GM19455 (cell line): ENCODE measurements around the gene ABHD17A.

Experiments used
- ATAC-seq: cut with Tn5 transposase; IDR thresholded peaks from one replicate; pipeline ENCODE4 v1.9.1; 2021; ENCODE audit not compliant: unreplicated experiment

Gene ABHD17A

DNA sequence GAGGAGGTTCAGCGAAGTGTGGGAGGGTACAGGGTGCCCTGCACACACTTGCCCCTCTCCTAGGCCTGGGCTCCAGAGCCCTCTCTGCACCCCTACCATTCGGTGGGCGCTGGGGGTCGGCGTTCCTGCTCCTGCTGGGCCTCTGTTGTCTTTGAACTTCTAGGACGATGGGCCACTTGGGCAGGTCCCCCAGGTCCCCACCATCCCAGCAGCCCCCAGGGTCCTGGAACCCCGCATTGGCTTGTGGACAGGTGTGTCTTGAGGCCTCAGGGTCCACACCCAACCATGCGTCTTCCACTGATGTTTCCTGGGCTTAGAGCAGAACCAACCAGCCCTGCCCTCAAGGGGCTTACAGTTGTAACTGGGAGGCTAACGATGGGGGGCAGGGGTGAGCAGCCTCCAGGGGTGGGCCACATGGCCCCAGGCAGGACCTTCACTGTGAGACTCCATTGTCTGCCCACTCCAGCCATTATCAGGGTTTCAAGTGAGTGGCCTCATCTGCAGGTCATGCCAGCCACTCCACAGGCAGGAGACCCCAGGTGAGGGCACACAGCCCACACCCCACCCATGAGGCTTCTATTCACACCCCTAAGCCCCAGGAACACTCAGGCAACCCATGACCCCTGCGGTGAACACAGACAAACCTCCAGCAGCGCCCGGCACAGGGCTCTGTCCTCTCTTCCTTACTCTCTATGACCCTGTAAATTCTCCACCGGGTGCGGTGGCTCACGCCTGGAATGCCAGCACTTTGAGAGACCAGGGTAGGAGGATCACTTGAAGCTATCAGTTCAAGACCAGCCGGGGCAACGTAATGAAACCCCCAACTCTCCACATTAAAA is 19.9 kb downstream of the ABHD17A start:
- ATAC-seq: no peak

DNA sequence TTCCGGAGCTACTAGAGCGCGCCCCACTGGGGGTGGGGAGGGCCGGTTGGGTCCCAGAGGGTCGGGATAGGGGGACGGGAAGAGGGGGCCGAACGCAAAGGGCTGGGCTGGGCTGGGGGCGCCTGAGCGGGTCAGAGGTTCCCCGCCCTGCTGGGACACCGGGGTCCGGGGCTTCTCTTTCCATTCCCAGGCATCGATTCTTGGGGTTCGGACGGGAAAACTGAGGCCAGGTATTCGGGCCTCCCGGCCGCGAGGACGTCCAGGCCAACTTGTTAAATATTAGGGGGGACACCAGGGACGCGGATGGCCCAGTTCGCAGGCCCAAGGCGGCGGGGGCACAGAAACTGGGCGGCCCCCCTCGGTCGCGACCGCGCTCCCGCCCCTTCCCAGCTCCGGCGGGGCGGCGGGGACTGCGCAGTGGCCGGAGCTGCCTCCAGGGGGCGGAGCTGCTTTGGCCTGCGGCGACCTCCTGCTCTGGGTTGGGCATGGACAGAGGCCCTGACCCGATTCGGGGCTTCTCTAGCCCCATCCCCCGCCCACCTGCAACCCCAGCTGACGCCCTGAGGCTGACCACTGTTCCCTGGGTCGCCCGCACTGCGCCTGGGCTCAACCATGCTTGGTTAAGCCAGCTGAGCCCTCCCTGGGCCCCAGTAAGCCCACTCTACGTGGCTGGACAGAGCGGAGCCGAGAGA is 20.7 kb downstream of the ABHD17A start:
- peak; percentile 25 for ATAC-seq

DNA sequence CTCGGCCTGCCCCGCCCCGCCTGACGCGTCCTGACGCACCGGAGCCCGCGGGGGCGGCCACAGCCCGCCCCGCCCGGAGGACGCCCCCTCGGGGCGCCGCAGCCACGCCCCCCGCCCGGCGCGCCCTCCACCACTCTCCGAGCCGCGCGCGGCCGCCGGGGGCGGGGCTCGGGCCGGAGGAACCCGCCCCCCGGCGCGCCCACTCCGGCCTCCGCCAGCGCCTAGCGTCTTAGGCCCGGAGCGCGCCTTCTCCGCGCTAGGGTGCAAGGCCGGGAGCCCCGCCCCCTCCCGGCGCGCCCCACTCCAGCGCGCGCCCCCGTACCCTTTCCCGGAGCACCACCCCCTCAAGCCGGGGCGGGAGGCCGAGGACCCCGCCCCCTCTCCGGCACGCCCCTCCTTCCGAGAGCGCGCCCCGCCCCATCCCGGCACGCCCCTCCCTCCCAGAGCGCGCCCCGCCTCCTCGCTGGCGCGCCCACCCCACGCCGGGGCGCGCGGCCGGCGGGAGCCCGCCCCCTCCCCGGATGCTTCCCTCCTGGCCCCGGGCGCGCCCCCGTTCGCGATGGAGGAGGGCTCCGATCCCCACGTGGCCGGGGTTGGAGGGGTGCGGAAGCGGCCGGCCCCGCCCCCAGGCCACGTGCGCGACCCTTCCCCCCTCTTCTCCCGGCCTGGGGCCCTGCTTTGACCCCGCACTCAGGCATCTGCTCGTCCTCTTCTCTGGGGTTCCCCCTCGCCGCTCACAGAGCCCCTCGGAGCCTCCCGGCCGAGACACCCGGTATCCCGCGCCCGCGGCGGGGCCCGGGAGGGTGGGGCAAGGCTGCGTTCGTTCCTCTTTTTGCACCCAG is 21.4 kb downstream of the ABHD17A start:
- peak; percentile 63 for ATAC-seq

DNA sequence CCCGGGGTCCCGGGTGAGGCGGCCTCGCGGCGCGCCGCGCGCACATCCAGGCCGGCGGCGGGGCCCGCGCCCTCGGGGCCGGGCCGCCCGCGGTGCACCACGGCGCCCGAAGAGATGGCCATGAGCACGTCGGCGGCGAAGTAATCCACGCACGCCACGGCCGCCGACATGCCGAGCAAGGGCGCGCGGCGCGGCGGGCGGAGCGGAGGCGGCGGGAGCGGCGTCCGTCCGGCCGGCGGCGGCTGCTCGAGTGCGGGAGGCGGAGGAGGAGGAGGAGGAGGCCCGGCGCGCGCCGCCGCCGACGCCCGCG is 22.0 kb downstream of the ABHD17A start, which contains the start of gene KLF16:
Gene KLF16, minus strand, starts transcription at position 252 of the 310 bp plus-strand sequence. Its CDS starts 82 bp downstream, at position 170.
- peak; percentile 11 for ATAC-seq

DNA sequence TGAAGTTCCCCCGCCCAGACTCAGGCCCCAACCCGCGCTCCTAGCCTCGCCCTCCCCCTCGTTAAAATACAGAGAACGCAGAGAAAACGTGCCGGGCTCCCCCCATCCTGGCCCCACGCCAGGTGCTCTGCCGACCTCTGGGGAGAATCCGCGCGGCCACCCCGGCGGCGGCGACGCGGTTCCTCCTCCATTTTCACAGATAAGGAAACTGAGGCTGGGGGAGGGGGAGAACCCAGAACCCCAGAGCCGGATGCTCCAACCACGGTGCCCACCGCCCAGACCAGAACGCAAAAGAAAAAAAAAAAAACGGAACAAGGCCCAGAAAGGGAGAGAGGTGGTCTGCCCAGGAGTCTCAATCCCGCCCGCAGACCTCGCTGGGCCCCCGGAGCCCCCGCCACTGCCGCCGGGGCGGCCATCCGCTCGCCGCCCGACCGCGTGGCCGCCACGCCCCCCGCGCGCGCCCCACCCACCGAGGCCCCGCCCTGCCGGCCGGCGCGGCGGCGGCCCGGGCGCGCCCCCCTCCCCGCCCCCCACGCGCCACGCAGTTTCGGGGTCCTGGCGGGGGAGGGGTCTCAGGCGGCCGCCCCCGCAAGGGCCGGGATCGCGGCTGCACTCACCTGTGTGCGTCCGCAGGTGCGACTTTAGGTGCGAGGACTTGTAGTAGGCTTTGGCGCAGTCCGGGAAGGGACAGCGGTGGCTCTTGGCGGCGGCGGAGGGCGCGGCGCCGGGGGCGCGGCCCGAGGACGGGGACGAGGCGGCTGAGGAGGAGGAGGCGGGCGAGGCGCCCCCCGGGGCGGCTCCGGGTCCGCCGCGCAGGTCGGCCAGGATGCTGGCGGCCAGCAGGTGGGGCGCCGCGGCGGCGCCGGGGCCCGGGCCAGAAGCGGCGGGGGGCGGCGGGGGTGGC is 22.6 kb downstream of the ABHD17A start:
- ATAC-seq: no peak

DNA sequence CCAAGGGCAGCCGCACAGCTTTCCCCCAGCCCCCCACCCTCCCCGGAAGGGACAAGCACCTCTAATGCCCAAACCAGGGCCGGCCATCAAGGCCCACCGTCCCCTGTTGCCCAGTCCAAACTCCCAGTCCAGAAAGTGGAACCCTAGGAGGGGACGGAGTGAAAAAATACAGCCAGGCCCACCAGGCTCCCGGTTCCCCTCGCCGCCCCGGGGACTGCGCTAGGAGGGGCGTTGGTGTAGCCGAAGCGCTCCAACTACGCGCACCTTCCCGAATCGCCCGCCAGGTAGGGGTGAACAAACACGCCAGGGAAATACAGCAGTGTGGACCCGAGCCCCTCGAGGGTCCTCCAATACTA is 23.2 kb downstream of the ABHD17A start:
- no peak for ATAC-seq

DNA sequence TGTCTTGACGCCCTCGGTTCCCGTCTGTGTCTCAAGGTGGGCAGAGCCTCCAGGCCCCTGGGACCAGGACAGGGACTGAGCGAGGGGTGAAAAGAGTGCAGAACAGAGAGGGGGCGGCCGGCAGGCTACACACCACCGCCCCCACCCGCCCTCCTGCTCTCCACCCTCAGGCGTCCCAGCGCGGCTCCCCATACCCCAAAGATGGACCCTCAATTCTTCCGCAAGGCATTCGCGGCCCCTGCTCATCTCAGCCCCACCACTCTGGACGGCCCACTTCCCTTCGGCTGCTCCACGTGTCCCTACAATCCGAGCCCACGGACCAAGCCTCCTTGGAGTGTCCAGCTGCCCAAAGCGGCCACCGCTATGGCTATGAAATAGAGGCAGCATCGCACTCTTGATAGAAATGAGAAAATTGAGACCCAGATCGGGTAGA is 23.7 kb downstream of the ABHD17A start:
- no peak for ATAC-seq

DNA sequence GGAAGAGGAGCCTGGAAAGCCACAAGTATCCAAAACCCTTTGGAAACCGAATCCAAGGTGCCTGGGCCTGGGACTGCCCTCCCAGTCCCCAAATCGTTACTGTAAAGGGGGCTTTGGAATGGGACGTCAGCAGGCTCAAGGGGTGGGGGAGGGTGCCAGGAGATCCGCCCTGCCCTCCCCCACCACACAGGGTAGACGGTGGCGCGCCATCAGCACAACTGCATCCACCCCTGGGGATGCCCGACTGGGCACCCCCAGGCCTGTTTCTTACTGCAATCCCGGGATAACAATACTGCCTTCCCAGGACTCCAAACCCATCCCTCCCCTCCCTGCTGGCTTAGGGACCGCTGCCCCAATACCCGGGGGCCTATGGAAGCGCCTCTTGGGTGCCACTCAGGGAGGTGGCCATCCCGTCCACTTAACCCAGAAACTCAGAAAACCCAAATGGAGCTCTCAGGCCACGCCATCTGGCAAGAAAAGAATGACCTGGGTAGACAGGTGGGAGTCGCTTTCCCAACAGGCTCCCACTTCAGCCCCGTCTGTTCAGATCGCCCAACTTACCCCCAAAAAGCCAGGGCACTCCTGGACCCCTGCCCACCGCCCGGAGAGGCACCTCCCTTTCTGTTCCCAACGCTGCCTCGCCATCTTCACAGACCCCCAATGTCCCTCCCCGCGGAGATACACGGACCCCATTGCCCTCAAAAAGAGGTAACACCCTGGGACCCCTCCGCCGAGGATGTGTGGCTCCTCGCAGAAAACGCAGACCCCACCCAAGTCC is 24.3 kb downstream of the ABHD17A start:
- ATAC-seq: no peak

DNA sequence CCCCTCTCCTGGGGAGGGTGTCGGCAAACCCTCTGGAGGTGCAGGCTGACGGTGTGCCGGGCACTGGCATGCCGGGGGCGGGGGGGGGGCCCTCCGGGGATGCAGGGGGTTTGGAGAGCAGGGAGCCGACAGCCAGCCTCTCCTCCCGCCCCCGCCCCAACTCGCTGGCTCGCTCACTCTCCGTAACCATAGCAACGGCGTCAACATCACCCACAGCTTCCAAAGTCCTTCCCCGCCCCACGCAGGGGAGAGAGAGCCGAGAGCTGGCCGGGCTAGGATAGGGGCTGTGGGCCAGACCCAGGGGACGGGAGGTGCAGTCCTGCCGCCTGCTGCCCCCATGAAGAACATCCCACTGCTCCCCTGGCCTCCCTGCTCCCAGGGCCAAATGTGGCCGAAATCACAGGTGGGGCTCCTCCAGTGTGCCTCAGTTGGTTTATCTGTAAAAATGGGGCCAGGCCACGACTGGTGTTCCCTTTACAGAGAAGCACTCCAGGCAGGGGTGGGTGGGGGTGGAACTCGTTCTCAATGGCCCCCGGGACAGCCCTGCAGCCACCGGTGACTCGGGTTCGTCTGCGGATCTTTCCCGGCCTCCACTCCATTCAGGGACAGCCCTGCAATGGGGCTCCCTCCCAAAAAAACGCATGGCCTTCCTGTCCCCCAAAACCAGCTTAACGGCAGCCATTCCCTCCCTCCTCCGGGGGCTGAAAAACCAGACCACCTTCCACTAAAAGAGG is 25.1 kb downstream of the ABHD17A start:
- ATAC-seq: no peak

DNA sequence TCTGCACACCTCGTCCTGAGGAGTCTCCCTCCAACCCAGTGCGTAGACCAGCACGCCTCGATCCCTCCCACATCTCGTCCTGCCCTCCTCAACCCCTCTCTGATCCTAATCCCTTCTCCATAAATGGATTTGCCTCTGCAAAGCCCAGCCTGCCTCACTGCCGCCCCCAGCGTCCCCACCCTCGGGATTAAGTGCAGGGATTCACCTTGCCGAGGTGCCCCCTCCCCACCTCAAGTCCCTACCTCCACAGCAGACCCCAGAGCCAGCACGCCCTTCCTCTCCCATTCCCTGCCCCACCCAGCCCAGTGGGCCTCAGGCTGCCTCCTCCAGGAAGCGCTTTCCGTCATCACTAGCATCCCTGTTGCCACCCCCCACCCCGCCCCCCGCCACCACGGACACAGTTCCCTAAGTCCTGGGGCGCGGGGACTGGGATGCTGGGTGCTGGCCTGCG is 25.9 kb downstream of the ABHD17A start:
- no peak for ATAC-seq

DNA sequence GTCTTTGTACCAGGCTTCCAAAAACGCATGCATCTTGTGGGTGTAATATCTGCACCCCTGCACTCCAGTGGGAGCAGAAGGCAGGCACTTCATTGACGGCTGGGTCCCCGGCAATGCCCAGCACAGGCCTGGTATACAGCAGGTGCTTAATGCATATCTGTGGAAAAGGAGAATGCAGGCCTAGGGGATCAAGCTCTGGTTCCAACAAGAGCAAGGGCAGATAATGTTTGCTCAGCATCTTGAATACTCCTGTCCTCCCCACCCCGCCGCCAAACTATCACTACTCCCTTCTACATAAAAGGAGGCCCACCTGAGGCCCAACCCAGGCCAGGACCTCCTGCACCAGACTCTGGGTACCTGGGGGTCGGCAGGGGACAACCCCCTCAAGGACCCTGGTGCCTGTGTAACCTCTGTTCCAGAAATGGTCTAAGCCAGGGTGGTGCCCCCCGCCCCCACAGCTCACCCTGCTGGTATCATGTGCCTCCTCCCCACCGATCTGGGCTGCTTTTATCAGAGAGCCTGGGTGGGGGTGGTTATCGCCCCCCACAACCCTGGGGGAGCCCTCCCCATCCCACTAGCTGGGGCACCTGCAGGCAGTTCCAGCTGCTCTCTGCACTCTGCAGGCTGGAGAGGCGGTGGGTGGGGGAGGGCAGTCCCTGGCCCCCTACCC is 26.7 kb downstream of the ABHD17A start:
- no peak for ATAC-seq

DNA sequence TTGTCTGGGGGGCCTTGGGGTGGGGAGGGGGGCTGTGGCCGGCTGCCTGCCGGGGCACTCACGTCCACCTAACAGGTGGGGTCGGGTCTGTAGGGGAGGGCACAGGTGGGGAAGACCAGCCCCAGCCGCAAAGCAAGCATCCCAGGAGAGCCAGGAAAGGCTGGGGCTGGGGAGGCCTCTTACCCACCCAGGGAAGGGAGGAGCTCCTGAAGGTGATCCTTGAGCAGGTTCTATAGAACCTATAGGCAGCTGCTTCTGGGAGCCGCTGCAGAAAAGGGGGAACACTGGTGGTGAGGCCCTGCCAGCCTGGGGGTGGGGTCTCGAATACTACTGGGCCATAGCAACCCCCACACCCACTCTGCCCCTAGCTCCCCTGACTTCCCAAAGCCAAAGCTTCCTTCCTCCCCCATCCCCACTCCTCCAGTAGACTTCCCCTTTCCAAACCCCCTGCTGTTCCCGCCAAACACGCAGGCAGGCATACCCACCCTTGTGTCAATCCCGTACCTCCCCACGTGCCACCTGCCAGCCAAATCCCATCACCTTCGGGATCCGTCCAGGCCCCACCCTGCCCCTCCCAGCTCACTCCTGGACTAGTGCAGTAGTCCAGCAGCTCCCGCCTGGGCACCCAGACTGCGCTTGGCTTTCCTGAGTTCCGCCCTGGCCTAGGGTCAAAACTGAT is 27.5 kb downstream of the ABHD17A start:
- no peak for ATAC-seq

DNA sequence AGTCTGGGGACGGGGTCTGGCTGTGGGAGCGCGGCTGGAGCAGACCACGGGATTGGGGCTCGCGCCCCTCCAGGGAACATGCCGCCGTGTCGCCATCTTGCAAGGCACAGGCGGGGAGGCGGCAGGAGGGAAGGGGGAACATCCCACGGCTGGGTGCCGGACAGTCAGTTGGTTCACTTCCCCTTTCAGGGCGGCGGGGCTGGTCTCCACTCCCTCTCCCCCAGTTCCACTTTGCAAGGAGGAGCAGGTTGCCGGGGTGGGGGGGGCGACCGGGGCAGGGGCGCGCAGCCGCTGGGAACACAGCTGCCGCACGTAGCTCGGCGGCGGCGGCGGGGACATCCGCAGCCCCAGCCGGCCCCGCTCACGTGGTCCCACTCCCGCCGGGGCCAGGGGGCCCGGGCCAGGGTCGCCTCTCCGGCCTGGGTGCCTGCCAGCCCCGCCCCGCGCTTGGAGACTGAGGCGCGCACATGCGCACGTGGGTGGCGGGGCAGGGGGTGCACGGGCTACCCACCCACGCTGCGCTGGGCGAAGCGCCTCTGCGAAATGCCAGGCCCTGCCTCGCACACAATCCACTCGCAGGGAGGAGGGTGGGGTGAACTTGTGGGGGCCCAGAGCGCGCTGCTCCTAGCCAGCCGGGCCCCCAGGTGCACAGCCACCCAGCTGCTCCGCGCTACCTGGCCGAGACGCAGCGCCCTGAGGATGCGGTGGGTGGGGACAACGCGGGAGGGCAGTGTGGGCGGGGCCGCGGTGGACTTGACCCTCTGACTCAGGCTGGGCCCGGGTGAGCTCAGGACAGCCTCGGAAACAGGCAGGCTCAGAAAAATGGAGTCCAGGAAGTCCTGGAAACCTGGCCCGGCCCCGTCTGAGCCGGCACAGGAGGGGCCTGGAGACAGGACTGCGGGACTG is 28.3 kb downstream of the ABHD17A start:
- no peak for ATAC-seq

DNA sequence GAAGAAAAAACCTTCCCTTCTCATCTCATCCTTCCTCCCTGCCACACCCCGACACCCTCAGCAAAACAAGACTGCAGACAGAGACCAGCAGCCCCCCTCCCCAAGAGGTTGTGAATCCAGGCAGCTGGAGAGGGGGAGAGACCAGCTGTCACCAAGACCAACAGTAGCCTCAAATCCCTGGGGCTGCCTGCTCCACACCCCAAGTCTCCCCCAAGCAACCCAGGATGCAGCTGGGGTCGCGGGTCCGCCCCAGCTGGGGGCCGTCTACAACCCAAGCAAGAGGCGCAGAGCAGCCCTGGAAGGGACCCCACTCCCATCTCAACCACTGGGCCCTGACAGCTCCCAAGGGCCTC is 29.0 kb downstream of the ABHD17A start:
- ATAC-seq: no peak

DNA sequence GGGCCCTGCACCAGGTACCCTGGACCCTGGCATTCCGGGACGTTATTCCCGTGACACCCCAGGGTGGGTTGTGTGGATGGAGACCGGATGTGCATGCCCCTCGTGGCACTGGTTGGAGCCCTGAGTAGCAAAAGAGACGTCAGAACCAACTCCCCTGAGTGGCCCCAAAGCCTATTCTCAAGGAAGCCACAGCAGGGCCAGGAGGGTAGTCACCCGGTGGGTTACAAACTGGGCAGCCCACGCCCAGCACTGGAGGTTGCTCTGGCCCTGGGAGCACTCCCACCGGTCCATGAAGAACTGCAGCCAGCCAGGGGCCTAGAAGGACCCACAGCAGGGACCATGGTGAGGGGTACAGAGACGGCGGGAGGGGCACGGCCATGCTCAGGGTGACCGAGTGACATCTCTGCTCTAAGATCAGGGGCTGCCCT is 29.5 kb downstream of the ABHD17A start:
- ATAC-seq: no peak

DNA sequence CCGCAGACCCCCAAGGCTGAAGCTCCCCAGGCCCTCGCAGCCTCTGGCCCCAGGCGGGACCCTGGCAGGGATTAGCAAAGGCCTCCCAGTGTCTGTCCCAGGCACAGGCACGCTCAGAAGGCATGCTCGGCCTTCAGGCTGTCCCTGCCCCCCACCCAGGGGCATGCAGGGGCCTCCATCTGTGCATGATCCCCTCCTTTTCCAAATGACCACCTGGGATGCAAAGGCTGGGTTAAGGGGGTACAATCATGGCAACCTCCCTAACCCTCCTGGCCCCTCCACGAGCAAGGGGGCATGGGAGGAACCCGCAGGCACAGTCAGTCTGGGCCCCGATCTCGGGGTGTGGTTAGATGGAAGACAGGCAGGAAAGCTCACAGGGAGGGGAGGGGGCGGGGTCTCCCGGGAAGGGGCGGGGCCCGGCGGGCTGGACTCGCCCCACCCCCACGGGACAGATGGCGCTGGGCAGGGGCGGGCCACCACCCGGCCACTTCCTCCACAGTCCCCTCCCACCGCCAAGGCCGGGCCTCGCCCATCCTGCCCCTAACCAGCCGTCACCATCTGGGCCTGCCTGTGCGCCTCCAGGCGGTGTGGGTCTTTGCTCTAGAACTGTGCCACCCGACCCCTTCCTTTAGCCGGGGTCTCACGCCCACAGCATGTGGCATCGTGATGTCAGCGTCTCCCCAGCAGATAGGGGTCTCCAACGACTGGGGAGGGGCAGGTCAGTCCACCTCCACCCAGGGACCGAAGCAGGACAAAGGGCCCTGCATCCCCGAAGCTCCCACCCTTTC is 30.1 kb downstream of the ABHD17A start:
- no peak for ATAC-seq
